ENCODE measurements around the gene G2E3.
"Not testable (repeated sequence)": the region's sequence is repeated elsewhere in the genome, so short reads cannot be mapped to it uniquely, and the experiment has no call there.

Gene G2E3

GRCh38 chr14:30603402-30603801 lies 44.4 kb downstream of the G2E3 start:
- TF ChIP-seq ISL1 (CRISPR knock-in tag; IDR thresholded peaks at IDR 0.05) (no peak), ZNF8 (CRISPR knock-in tag; IDR thresholded peaks at IDR 0.05) (no peak), ARNTL (CRISPR knock-in tag; IDR thresholded peaks at IDR 0.05; ENCODE audit: borderline replicate concordance, low read depth) (no peak)
- no peak for ATAC-seq

- not testable (repeated sequence) for ATAC-seq
Observed at GRCh38 chr14:30604696-30605095, 45.7 kb downstream of the G2E3 start.

- ATAC-seq: no peak
- TF ChIP-seq ZFP3 (CRISPR knock-in tag; IDR thresholded peaks at IDR 0.05) (no peak), BACH2 (CRISPR knock-in tag; IDR thresholded peaks at IDR 0.05; ENCODE audit: borderline replicate concordance) (no peak), ZNF565 (CRISPR knock-in tag; conservative IDR thresholded peaks at IDR 0.05; ENCODE audit: low read depth) (no peak), ZFP30 (CRISPR knock-in tag; IDR thresholded peaks at IDR 0.05) (no peak), TOX (CRISPR knock-in tag; IDR thresholded peaks at IDR 0.05; ENCODE audit: borderline replicate concordance) (no peak), RARB (CRISPR knock-in tag; IDR thresholded peaks at IDR 0.05) (no peak), ZNF70 (CRISPR knock-in tag; IDR thresholded peaks at IDR 0.05) (no peak), CSDC2 (CRISPR knock-in tag; IDR thresholded peaks at IDR 0.05) (no peak), ESRRG (CRISPR knock-in tag; IDR thresholded peaks at IDR 0.05) (no peak), GLIS3 (CRISPR knock-in tag; IDR thresholded peaks at IDR 0.05) (no peak), CREB5 (CRISPR knock-in tag; IDR thresholded peaks at IDR 0.05; ENCODE audit: low read depth) (no peak), PPARA (CRISPR knock-in tag; IDR thresholded peaks at IDR 0.05; ENCODE audit: borderline replicate concordance) (no peak), ZNF8 (CRISPR knock-in tag; IDR thresholded peaks at IDR 0.05) (no peak), PATZ1 (CRISPR knock-in tag; IDR thresholded peaks at IDR 0.05; ENCODE audit: borderline replicate concordance) (no peak), ISL1 (CRISPR knock-in tag; IDR thresholded peaks at IDR 0.05) (no peak), ZC3H10 (CRISPR knock-in tag; IDR thresholded peaks at IDR 0.05) (no peak)
Observed at GRCh38 chr14:30607156-30607780, 48.3 kb downstream of the G2E3 start.

GRCh38 chr14:30608533-30609006 lies 49.6 kb downstream of the G2E3 start:
- peak; percentile 85 for ATAC-seq
- TF ChIP-seq PPARA (CRISPR knock-in tag; IDR thresholded peaks at IDR 0.05; ENCODE audit: borderline replicate concordance): no peak
- no peak for TF ChIP-seq CREB5 (CRISPR knock-in tag; IDR thresholded peaks at IDR 0.05; ENCODE audit: low read depth)
- no peak for TF ChIP-seq ZC3H10 (CRISPR knock-in tag; IDR thresholded peaks at IDR 0.05)
- no peak for TF ChIP-seq CSDC2 (CRISPR knock-in tag; IDR thresholded peaks at IDR 0.05)
- no peak for TF ChIP-seq GLIS3 (CRISPR knock-in tag; IDR thresholded peaks at IDR 0.05)
- no peak for TF ChIP-seq ISL1 (CRISPR knock-in tag; IDR thresholded peaks at IDR 0.05)
- no peak for TF ChIP-seq TSHZ2 (CRISPR knock-in tag; IDR thresholded peaks at IDR 0.05)
- TF ChIP-seq ZNF8 (CRISPR knock-in tag; IDR thresholded peaks at IDR 0.05): no peak
- no peak for TF ChIP-seq ZFP3 (CRISPR knock-in tag; IDR thresholded peaks at IDR 0.05)
- no peak for TF ChIP-seq ESRRG (CRISPR knock-in tag; IDR thresholded peaks at IDR 0.05)
- TF ChIP-seq ZNF70 (CRISPR knock-in tag; IDR thresholded peaks at IDR 0.05): no peak
- TF ChIP-seq TOX (CRISPR knock-in tag; IDR thresholded peaks at IDR 0.05; ENCODE audit: borderline replicate concordance): no peak
- TF ChIP-seq CSRNP3 (CRISPR knock-in tag; IDR thresholded peaks at IDR 0.05): no peak
- TF ChIP-seq RARB (CRISPR knock-in tag; IDR thresholded peaks at IDR 0.05): no peak
